Left lung (tissue), 10 donors: ENCODE results near the gene HRG. TPM values are rescaled to one million over a fixed set of nuclear protein-coding genes. Genes with fewer than 3 reads are reported as not detected.

Experiments
- ATAC-seq: fragments of 200-7000 bp; cut with Tn5 transposase; one replicate; pipeline ENCODE4 v1.9.1; 2020; ENCODE audit warnings: moderate library complexity
- DNase-seq, 4 donors: peaks; one replicate each; pipeline ENCODE4 v3.0.0-alpha.2; 2013 to 2020
- H3K27ac ChIP-seq, 2 donors: fragments of 200-600 bp; sonication (generic) in 1 of 2; one replicate each; pipeline versions ENCODE4 v1.5.0 to v1.8.0; 2020 to 2021
- H3K27me3 ChIP-seq, 2 donors: fragments of 200-600 bp; sonication (generic) in 1 of 2; one replicate each; pipeline versions ENCODE4 v1.5.0 to v1.8.0; 2020 to 2021
- H3K36me3 ChIP-seq, 2 donors: fragments of 200-600 bp; sonication (generic) in 1 of 2; one replicate each; pipeline versions ENCODE4 v1.5.0 to v1.8.0; 2020 to 2021
- H3K4me1 ChIP-seq, 2 donors: fragments of 200-600 bp; one replicate each; pipeline ENCODE4 v1.8.0; 2021
- H3K4me3 ChIP-seq, 2 donors: fragments of 200-600 bp; sonication (generic) in 1 of 2; one replicate each; pipeline versions ENCODE4 v1.5.0 to v1.8.0; 2020 to 2021; ENCODE audit warnings: mild to moderate bottlenecking in 1 of 2
- H3K9me3 ChIP-seq, 2 donors: fragments of 200-600 bp; sonication (generic) in 1 of 2; one replicate each; pipeline versions ENCODE4 v1.5.0 to v1.8.0; 2020 to 2021
- CTCF ChIP-seq, 2 donors: fragments of 200-600 bp; sonication (generic) in 1 of 2; IDR thresholded peaks; one replicate each; pipeline versions ENCODE4 v1.5.0 to v1.8.0; 2021; ENCODE audit warnings: antibody characterized with exemption in 2 of 2
- intact Hi-C, 2 donors: fragments of 100-400 bp; cut with DNase I; formaldehyde crosslinking; loops; one replicate each; pipeline versions ENCODE4 v1.11.2 to v1.14.2; 2022
- polyA plus RNA-seq, 6 donors: library from polyadenylated mRNA; unstranded; fragments of 120-200 nt; gene quantifications; one replicate each; pipeline ENCODE4 v1.2.1, GENCODE V29; 2013; ENCODE audit not compliant: insufficient read length in 6 of 6
- total RNA-seq, 2 donors: library from RNA; stranded (reverse); fragmentation: NEBNext Ultra II Directional; extraction: Animal tissue kit (Norgen Biotek cat#: 25700); gene quantifications; one replicate each; pipeline ENCODE4 v1.2.1, GENCODE V29; 2021
- donor health status: DM: no; HTN: yes; CAD: no.
- donor health status: DM: no; HTN: no; CAD: no.

The HRG gene
- total and polyA plus RNA-seq, 8 donors, result 0.04 to 0.30 (median 0.07) TPM; not detected in 2

GRCh38 chr3:186624598-186624997 is 41.2 kb upstream of the HRG start:
- no peak overlapping the region for H3K4me3 ChIP-seq
- intact Hi-C loops, result no loop called here
- TF ChIP-seq CTCF (IDR thresholded peaks at IDR 0.05), result no peak

GRCh38 chr3:186625600-186626042 is 40.2 kb upstream of the HRG start:
- Histone ChIP-seq H3K27ac (no peak overlapping the region), H3K36me3 (no peaks in the 10 kb centered on the region), H3K4me3 (no peak overlapping the region), H3K4me1 (no peaks in the 10 kb centered on the region), H3K27me3 (peaks cover 0 to under 1% of the 10 kb centered on the region in 2 donors), H3K9me3 (no peaks in the 10 kb centered on the region)
- ATAC-seq, result no peak
- no peak for TF ChIP-seq CTCF (IDR thresholded peaks at IDR 0.05)
- intact Hi-C loops, result no loop called here
- DNase-seq, result no peak

More at GRCh38 chr3:186624598-186624997, 41.2 kb upstream of the HRG start:
- no peak for ATAC-seq
- H3K36me3 ChIP-seq, result no peaks in the 10 kb centered on the region
- no peak for DNase-seq
- H3K27ac ChIP-seq, result no peak overlapping the region
- peaks cover 0 to 9% of the 10 kb centered on the region in 2 donors for H3K27me3 ChIP-seq
- no peaks in the 10 kb centered on the region for H3K9me3 ChIP-seq
- H3K4me1 ChIP-seq, result no peaks in the 10 kb centered on the region

- no peak for TF ChIP-seq CTCF (IDR thresholded peaks at IDR 0.05)
- intact Hi-C loops, result no loop called here
- no peak overlapping the region for H3K4me3 ChIP-seq
- H3K36me3 ChIP-seq, result no peaks in the 10 kb centered on the region
- no peak overlapping the region for H3K27ac ChIP-seq
- H3K4me1 ChIP-seq, result no peaks in the 10 kb centered on the region
- H3K9me3 ChIP-seq, result no peaks in the 10 kb centered on the region
- no peaks in the 10 kb centered on the region for H3K27me3 ChIP-seq
- no peak for ATAC-seq
- DNase-seq, result no peak
Observed at GRCh38 chr3:186626254-186626847, 39.5 kb upstream of the HRG start.

GRCh38 chr3:186627852-186628414 is 37.9 kb upstream of the HRG start:
- Histone ChIP-seq H3K4me3 (no peak overlapping the region), H3K4me1 (no peaks in the 10 kb centered on the region), H3K27me3 (no peaks in the 10 kb centered on the region), H3K27ac (no peak overlapping the region), H3K9me3 (no peaks in the 10 kb centered on the region), H3K36me3 (no peaks in the 10 kb centered on the region)
- intact Hi-C loops, result no loop called here
- TF ChIP-seq CTCF (IDR thresholded peaks at IDR 0.05), result no peak
- no peak for ATAC-seq
- no peak for DNase-seq

- TF ChIP-seq CTCF (IDR thresholded peaks at IDR 0.05), result no peak
- Histone ChIP-seq H3K4me1 (no peaks in the 10 kb centered on the region), H3K27ac (no peak overlapping the region), H3K27me3 (no peaks in the 10 kb centered on the region), H3K36me3 (no peaks in the 10 kb centered on the region), H3K4me3 (no peak overlapping the region), H3K9me3 (no peaks in the 10 kb centered on the region)
- ATAC-seq (no peak), DNase-seq (no peak)
- intact Hi-C loops, result no loop called here
Observed at GRCh38 chr3:186628756-186629155, 37.1 kb upstream of the HRG start.
